ENCODE data around the gene PPL.
"Not testable (repeated sequence)": the region's sequence is repeated elsewhere in the genome, so short reads cannot be mapped to it uniquely, and the experiment has no call there.

The PPL gene, protein sequence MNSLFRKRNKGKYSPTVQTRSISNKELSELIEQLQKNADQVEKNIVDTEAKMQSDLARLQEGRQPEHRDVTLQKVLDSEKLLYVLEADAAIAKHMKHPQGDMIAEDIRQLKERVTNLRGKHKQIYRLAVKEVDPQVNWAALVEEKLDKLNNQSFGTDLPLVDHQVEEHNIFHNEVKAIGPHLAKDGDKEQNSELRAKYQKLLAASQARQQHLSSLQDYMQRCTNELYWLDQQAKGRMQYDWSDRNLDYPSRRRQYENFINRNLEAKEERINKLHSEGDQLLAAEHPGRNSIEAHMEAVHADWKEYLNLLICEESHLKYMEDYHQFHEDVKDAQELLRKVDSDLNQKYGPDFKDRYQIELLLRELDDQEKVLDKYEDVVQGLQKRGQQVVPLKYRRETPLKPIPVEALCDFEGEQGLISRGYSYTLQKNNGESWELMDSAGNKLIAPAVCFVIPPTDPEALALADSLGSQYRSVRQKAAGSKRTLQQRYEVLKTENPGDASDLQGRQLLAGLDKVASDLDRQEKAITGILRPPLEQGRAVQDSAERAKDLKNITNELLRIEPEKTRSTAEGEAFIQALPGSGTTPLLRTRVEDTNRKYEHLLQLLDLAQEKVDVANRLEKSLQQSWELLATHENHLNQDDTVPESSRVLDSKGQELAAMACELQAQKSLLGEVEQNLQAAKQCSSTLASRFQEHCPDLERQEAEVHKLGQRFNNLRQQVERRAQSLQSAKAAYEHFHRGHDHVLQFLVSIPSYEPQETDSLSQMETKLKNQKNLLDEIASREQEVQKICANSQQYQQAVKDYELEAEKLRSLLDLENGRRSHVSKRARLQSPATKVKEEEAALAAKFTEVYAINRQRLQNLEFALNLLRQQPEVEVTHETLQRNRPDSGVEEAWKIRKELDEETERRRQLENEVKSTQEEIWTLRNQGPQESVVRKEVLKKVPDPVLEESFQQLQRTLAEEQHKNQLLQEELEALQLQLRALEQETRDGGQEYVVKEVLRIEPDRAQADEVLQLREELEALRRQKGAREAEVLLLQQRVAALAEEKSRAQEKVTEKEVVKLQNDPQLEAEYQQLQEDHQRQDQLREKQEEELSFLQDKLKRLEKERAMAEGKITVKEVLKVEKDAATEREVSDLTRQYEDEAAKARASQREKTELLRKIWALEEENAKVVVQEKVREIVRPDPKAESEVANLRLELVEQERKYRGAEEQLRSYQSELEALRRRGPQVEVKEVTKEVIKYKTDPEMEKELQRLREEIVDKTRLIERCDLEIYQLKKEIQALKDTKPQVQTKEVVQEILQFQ (N-terminal part only)

DNA sequence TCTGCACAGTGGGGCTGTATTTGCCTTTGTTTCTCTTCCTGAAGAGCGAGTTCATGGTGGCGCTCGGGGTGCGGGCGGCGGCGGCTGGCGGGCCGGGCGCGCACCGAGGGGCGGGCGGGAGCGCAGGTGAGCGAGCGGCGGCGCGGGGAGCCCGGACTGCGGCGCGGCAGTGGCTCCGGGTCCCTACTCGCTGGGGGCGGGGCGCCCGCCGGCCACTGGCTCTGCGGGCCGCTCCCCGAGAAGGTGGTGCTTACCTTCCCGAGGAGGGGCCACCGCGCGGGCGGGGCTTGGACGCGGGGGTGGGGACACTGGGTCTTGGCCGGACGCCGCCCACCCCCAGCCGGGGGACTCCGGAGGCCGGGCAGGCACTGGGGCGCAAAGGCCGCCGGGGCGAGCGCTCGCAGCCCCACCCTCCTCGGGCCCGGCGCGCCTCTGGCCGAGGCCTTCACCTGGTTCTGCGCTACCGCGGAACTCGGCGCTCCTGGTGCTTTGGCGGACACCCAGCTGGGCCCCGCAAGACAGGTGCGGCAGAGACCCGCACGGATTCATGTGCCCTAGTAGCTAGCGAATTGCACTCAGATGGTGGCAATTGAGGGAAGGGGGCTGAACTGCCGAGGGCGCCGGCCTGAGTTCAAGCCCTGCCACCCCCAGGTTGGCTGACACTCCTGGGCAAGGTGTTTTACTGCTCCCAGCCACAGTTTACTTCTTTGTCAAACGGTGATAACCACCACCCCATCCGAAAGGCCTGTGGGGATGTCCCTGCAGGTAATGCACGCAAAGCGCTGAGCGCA, at the start of gene PPL:
Gene PPL, minus strand, starts transcription at position 158 of the 791 bp plus-strand sequence. Its CDS starts 103 bp downstream, at position 55.
- DNase-seq (ENCODE audit: low read depth in 2 of 2): no peak

DNA sequence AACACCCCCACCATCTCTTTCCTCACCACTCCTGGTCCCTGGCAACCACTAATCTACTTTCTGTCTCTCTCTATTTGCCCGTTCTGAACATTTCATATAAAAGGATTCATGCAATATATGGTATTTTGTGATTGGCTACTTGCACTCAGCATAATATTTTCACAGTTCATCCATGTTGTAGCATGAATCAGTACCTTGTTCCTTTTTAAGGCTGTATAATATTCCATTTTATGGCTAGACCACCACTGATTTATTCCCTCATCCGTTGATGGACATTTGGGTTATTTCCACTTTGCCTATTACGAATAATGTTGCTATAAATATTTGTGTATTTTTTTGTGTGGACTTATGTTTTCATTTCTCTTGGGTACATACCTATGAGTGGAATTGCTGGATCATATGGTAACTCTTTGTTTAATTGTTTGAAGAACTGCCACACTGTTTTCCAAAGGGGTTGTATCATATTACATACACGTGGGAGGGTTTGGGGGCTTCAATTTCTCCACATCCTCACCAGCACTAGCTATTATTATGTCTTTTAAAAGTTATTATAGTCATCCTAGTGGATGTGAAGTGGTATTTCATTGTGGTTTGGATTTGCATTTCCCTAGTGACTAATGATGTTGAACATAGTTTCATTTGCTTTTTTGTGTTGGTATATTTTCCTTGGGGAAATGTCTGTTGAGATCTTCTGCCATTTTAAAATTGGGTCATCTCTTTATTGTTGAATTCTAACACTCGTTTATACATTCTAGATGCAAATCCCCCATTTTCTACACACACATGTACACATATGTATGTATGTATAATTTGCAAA, 47.4 kb upstream of the PPL start:
- DNase-seq (ENCODE audit: low read depth in 2 of 2): no peak

DNA sequence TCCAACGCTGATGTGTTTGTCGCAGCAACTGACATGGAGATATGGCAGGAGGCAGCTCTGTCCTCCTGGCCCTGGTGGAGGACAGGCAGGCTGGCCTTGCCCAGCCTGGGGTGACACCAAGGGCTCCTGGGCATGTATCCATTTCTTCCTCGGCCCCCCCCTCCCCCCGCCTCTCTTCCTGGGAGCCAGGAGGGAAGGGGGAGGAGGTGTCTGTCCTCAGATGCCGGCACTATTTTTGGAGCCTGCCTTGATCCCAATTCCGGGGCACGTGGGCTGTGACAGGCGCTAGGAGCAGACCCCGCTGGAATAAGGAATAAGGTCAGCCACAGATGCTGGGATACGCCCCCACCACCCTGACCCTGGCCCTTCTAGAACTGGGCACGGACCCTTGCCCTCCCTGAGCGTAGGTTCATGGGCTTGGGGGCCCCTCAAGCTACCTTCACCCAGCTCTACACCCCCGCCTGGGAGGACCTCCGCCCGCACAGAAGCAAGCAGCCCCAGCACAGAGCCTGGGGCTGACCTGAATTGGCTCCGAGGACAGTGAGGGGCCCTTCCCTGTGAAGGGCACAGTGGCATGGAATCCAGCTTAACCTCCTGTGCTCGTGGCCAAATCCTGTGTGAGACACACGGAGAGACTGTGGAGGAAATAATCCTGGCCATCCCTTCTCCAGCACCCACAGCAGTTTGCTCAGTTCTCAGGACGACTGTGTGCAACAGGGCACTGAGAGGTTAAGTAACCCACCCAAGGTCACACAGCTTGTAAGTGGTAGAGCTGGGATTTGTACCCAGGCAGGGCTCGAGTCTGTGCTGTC, 45.3 kb upstream of the PPL start:
- DNase-seq (ENCODE audit: low read depth in 2 of 2): no peak

DNA sequence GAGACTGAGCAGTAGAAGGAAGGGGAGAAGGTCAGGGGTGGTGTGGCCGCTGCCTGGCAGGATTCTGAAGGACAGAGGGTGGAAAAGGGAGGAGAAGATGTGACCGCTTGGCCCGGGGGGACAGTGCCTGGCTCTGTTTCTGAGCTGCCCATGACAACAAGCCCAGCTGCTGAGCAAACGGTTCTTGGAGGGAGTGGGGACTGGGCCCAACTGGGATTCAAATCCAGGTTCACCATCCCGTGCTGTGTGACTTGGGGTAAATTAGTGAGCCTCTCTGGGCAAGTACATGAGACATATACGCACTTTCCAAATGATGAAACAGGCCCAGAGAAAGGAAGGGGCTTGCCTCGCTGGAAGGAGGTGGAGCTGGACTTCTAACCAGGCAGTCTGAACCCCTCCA, 44.5 kb upstream of the PPL start:
- DNase-seq (ENCODE audit: low read depth in 2 of 2): no peak

DNA sequence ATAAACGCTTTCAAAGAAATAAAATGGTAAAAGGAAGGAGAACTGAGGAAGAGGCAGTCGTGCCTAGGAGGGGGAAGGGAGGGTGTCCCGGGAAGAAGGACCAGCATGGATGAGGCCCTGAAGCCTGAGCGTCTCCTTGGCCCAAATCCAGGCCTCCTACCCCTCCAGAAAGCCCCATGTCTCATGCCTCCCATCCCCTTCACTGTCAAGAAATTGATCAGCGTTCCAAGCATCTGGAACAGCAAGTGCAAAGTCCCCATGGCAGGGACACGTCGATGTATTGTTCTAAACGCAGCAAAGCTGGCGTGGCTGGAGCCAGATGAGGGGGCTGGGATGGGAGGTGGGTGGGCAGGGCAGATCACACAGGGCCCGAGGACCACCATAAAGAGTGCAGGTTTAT, 43.7 kb upstream of the PPL start:
- no peak for DNase-seq (ENCODE audit: low read depth in 2 of 2)

DNA sequence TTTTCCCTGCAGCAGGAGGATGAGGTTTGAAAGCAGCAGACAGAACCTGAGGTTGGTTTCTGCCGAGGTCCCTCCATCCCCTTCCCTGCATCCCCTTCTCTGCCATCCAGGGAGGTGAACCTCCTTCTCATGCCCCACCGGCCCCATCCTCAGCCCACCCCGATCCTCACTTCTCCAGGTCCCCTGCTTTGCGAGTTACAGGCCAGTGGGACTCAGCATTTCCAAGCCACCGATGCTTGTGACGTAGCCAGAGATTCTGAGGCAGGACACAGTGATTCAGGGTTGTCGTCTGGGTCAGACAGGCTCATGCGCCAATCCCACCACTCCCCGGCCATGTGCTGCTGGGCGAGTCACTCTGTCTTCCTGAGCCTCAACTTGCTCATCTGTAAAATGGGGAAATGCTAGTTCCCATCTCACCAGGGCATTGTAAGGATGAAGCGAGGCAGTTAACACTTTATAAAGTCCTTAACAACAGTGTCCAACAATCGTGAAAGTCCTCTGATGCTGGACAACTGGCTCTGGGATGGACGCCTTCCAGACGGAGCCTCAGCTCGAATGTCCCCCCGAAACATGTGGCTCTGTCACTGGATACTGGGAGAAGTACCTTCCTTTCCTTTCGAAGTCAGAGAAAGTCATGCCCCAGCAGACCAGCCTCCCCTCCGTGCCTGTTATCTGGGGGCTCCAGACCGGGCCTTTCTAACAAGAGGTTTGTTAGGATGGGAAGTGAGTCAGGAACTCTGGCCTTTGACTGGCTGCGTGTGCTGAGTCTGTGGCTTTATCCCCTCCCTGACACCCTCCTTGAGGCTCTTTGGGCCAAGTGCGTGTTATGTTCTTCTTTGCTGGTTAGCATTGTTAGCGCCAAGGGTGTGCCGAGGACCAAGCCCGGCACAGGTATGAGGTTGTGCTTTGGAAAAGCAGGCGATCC, 43.0 kb upstream of the PPL start:
- DNase-seq (ENCODE audit: low read depth in 2 of 2): no peak

DNA sequence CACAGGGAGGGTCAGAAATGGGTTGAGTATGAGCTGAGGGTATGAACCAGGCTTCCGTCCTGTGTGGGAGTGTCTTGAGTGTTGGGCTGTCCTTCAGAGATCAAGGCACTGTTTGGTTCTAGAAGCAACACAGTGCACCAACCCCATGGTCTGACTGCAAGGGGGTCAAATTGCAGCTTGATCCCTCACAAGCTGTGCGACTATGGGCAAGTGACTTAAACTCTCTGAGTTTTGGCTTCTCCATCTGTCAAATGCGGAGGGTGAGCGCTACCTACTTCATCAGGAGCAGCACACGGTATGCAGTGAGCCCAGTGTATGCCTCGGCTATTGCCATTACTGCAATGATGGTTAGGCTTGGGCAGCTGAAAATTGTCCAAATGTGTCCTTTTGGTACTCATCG, 42.2 kb upstream of the PPL start:
- no peak for DNase-seq (ENCODE audit: low read depth in 2 of 2)

DNA sequence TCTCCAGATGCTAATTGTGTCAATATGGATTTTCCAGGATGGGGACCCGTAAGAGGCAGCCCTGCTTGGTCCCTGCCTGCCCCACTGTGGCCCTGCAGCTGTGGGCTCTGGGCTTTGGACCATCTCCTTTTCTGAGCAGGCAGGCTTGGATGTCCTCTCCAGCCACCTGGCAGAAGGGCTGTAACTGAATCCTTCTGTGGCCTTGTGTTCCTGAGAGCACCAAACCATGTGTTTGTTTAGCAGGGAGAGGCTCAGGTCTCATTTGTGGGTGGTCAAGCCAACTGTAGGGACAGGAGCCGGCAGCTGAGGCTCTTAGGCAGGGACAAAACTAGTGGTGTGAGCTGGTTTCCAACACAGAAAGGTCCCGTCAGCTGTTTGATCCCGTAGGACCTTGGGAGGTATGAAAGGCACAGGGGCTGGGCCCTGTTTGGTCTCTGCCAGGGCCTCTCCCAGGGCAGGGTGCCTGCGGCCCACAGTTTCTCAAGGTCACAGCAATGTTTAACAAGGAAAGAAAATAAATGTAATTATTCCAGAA, 39.7 kb upstream of the PPL start:
- no peak for DNase-seq (ENCODE audit: low read depth in 2 of 2)

DNA sequence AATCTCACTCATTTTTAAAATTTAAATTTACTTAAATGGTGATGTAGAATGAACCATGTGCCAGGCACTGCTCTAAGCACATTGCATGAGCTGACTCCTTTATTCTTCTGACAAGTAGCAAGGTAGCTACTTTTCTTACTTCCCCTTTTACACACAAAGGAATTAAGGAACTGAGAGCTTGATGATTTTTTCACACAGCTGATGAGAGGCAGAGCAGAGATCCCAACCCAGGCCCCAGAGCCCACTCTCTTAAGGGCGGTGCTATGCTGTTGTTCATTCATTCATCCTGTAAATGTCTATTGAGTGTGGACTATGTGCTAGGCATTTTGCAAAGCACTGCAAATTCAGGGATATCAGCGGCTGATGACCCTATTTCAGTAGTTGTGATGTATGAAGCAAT, 39.1 kb upstream of the PPL start:
- no peak for DNase-seq (ENCODE audit: low read depth in 2 of 2)

DNA sequence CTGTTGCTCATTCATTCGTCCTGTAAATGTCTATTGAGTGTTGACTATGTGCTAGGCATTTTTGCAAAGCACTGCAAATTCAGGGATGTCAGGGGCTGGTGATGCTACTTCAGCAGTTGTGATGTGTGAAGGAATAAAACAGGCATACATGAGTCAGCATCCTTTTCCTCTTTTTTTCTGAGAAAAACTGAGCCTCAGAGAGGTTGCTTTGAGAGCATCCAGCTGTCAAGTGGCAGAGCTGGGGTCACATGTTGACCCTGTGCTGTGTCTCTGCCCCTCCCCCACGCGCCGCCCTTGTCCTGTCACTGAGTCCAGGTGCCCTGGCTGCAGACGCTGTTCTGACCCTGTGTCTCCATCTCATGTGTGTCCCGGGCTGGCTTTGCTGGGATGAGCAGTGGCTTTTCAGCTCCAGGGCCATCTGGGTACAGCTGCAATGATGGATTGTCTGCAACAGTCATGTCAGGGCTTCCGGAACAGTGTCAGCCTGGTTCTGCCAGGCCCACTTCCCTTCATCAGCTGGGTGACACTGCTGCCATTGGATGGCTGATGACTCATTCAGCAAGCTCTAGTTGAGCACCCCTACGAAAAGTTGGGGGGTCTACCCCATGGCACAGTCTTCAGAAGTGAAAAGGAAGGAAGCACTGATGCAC, 36.1 kb upstream of the PPL start:
- no peak for DNase-seq (ENCODE audit: low read depth in 2 of 2)

DNA sequence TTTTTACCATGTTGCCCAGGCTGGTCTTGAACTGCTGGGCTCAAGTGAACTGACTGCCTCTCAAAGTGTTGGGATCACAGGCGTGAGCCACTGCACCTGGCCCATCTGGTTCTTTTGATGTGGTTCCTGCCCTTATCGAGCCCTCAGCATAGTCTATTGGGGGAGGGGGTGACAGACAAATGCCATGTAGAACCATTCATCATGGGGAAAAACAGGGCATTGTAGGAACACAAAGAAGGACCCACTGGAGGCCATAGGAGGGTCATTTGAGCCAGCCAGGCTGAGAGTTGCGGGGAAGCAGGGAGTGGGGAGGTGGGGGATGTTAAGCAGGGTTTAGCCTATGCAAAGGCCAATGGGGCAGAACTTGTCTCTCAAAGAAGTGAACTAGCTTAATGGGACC, 33.1 kb upstream of the PPL start:
- no peak for DNase-seq (ENCODE audit: low read depth in 2 of 2)

DNA sequence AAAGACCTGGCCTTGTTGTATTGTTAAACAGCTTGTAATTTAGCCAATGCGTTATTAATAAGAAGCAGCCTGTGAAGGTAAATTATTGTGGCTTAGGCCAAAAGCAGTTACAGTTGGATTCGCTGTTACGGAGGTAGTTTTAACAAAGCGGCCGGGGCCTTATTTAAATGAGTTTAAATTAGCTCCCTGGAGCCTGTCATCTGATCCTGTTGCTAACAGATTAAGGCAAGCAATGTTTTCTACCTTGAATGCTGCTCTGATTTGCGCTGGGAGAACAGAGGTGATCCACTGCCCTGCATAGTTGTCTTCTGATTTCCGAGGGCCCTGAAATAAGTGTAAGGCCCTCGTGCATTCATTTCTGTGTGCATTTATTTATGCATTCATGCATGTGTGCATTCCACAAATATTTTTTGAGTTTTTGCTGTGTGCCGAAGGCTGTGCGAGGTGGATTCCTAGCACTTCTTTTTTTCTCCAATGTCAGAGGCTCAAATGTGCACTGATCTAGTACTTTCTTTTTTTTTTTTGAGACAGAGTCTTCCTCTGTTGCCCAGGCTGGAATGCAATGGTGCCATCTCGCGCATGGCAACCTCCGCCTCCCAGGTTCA, 32.0 kb upstream of the PPL start:
- DNase-seq (ENCODE audit: low read depth in 2 of 2): no peak

DNA sequence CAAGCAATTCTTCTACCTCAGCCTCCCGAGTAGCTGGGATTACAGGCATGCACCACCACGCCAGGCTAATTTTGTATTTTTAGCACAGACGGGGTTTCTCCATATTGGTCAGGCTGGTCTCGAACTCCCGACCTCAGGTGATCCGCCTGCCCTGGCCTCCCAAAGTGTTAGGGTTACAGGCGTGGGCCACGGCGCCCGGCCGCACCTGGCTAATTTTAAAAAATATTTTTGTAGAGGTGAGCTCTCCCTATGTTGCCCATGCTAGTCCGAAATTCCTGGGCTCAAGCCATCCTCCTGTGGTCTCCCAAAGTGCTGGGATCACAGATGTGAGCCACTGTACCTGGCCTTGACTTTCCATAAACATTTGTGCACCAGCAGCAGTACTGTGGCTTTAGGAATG, 31.3 kb upstream of the PPL start:
- DNase-seq (ENCODE audit: low read depth in 2 of 2): not testable (repeated sequence)

DNA sequence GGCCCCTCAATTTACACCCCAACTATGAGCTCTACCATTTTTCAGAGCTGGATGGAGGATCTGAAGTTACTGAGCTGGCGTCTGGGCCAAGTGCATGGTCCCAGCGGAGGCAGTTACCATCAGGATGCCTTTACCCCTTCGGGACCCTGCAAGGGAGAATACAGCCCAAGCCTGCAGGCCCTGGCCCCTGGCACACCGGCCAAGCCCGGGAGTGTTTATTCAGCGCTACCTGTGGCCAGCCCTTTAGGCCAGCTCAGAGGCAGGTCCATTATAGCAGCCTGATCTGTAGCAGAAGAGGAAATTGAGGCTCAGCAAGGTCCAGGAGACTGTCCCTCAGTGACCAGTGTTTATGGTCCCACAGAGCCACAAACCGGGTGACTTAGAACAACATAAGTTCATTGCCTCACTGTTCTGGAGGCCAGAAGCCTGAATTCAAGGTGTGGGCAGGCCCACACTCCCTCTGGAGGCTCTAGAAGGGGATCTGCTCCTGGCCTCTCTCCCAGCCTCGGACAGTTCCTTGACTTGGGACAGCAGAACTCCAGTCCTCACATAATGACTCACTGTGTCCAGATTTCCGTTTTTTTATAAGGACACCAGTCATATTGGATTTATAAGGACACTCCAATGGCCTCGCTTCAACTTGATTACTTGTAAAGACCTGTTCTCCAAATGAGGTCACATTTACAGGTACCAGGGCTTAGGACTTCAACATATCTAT, 29.9 kb upstream of the PPL start:
- DNase-seq (ENCODE audit: low read depth in 2 of 2): no peak

DNA sequence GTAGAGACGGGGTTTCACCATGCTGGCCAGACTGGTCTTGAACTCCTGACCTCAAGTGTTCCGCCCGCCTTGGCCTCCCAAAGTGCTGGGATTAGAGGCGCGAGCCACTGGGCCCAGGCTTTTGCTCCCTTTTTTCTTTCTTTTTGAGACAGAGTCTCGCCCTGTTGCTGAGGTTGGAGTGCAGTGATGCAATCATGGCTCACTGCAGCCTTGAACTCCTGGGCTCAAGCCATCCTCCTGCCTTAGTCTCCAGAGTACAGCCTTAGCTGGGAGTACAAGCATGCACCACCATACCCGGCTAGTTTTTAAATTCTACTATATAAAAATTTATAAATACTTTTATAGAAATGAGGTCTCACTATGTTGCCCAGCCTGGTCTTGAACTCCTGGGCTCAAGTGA, 26.6 kb upstream of the PPL start:
- not testable (repeated sequence) for DNase-seq (ENCODE audit: low read depth in 2 of 2)

DNA sequence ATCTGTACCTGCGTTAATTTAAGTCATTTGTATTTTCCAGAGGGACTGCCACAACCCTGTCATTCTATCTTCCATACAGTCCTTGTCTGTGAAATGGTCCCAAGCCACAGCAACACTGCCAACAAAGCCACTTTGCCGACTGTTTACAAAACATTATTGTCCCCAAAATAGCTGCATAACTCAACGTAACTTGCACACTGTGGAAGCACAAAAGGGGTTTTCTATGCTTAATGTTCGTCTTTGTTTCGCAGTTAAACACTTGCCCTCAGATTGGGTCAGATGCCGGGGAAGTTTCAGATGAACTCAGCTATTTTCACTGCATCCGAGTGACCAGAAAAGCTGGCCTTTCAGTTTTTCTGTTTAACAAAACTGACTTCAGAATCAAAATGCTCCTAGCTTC, 25.8 kb upstream of the PPL start:
- DNase-seq (ENCODE audit: low read depth in 2 of 2): no peak

DNA sequence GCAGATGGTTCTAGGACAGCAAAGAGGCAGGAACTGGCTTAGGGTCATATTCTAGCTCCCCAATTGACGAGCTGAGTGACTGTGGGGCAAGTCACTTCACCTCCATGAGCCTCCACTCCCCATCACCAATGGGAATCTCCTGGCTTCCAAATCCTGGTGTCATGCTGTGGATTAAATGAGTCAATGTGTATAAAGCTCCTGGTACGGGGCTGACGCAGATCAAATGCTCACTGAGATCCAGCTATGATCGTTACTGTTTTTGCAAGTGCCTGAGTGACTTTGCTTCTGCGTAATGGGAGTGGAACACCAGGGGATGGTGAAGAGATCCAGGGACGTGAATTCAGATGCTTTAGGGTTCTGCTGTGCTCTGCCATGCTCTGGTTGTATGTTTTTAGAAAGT, 23.6 kb upstream of the PPL start:
- DNase-seq (ENCODE audit: low read depth in 2 of 2): no peak

All from stimulated activated CD8-positive, alpha-beta memory T cell treated with anti-CD3 and anti-CD28 coated beads, Interleukin-15, amount 100 ng/mL, for 4 hours (primary cell).